HL-60/S4 (cell line): ENCODE data around the gene GPC5.

Experiments used
- in situ Hi-C: fragments of 300-500 bp; cut with MboI; formaldehyde crosslinking; loops from 2 replicates; pipeline ENCODE4 v1.14.3; 2022; ENCODE audit warnings: low sequenced_read_pairs

Gene GPC5

DNA sequence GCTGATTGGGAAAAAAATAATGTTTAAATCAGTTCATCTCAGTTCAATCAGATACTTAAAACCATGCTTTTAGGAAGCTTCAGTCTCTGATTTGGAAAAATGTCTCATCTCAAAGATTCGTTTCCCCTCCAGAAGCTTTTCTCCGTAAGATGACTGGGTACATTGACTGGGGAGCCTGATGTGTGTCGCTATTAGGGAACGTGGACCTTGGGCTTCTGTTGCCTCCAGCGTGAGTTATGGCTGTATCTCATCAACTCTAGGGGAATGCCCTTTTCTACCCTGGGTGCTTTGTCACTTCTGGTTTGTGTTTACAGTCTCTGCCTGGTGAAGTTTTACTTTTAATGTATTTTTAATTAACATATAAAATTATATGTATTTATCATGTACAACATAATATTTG, 1192.7 kb downstream of the GPC5 start:
- in situ Hi-C loops, result no loop called here

DNA sequence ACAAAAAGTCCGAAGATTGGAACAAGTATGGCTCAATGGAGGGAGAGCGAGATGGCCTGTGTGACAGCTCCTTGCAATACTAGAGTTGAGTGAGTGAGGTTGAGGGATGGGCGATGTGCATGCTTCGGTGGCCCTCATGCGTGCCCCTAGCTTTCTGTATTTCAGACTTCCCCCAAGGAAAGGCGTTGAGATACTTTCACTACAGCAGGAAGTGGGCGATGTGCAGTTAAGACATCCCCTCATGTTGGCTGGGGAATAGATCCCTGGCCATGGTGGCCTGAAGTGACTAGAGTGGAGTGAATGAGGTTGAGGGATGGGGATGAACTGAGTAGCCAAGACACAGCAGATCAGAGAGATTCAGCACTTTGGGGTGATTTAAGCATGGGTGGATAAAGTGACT, 1194.3 kb downstream of the GPC5 start:
- in situ Hi-C loops, result no loop called here

DNA sequence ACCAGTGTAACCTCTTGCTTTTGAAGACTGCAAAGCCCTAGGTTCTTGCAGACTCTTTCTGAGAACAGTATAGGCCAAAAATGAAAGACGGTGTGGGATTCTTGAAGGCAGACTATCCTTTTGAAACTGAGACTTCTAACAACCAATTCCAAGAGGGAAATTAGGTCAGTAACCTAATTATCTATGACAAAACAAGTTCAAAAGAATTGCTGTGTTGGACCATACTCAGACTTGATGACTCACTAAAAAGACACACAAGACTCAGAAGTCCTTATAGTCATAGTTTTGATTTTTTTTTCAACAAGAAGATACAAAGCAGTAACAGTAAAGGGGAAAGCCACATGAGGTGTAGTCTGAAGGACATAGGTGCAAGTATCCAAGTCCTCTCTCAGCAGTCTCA, 1204.1 kb downstream of the GPC5 start:
- in situ Hi-C loops, result no loop called here

DNA sequence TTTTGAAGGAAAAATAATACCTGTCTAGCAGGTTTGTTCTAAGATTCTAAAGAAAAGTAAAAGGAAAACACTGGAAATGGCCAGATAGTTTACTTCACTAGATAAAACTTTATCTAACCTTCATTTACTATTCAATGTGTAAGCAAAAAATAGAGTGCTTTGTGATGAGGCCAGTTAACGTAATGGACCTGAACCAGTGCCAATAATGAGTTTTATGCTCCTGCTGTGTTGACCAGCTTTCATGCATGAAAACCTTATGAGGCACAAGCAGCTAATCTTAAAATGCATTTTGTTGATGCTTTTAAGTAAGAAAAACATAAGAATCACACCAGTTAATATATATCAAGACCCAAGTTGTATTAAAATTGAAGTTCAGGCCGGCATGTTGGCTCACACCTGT, 1211.0 kb downstream of the GPC5 start:
- in situ Hi-C loops, result no loop called here

DNA sequence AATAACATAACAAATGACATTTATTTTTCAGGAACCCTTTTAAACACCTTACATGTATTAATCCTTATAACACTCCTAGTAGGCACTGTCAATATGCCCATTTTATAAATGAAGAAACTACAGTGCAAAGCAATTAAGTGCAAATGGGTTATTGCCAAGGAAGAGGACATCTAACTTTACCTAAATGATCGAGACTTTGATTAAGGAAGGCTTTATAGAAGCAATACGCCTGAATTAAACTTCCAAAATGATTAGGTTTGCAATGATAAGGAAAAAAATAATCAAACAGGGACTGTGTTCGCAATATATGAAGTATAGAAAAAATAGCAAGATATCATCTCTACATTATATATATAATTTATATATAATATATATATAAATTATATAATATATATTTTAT, 1214.5 kb downstream of the GPC5 start:
- in situ Hi-C loops, result no loop called here

DNA sequence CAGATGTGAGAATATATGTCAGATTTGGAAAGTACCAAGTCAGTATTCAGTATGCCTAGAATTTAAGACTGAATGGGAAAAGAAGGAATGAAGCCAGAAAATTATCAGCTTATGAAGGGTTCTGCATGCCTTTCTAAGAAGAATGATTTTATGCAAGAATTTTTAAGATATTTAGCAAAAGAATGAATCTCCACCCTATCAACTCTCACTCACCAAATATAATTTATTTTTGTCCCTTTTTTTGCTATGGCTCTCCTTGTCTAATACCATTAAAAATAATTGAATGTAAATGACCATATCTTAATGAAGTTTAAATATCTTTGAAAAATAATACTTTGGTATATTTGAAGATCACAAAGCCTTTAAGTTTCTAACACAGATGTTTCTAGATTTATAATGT, 1215.5 kb downstream of the GPC5 start:
- in situ Hi-C loops, result no loop called here

DNA sequence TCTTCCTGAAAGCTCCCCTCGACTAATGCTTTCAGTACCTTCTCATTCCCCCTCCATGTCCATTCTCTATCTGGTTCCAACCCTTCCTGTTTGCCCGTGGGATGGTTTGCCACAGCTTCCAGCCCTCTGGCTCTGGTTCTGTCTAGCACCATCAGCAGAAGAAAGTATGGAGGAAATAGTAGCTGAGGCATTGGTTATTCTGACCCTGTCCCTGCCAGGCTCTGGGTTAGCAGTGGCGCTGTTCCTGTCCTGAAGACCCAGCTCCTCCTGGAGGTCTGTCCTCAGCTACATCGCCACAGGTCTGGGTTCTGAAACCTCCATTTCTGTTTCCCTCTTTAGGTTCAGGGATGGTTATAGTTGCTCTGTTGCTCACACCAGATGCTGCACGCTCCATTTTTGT, 1223.6 kb downstream of the GPC5 start:
- in situ Hi-C loops, result no loop called here

DNA sequence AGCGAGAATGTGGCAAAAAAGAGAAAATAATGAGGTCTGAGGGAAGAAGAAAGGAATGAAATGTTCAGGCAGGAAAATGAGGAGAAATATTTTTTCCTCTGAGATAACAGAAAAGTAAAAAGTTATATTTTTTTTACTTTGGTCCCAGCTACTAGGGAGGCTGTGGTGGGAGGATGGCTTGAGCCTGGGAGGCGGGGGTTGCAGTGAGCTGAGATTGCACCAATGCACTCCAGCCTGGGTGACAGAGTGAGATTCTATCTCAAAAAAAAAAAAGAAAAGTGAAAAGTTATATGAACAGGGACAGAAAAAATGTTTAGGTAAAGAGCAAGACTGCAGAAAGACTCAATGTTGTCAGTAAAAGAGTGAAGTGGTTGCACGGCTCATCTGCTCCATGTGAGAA, 1224.5 kb downstream of the GPC5 start:
- in situ Hi-C loops, result no loop called here

DNA sequence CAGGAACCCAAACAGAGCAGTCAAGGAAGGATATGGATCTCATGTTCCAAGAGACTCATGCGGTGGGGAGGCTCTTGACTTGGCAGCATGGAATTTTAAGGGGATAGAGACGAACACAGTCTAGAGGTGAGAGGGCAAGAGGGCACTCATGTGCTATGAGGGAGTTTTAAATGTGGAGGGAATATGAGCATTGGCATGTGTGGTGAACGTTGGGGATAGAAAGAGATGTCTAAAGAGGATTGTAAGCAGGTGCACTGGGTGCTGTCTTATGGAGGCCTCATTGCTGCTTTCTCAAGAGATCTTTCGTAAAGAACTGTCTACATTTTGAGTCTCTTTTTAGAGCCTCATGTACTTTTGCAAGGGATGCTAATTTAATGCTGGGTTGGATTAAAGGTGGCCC, 1227.9 kb downstream of the GPC5 start:
- in situ Hi-C loops, result no loop called here

DNA sequence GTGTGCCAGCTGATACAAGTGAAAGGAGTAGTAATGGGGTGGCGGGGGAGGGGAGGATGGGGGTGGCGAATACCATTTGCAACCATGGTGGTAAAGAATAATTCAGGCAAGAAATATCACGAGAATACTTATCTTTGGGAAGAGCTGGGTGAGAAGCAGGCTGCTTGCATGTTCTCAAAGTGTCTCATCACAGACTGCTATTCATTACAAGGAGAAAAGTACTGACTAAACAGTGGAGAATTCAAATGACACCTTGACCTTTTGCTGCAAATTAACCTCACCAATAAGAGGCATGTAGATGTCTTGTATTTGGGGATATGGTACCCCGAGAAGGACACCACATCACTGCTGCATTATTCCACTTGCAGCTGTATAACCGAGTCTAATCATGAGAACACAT, 1242.5 kb downstream of the GPC5 start:
- in situ Hi-C loops, result no loop called here

DNA sequence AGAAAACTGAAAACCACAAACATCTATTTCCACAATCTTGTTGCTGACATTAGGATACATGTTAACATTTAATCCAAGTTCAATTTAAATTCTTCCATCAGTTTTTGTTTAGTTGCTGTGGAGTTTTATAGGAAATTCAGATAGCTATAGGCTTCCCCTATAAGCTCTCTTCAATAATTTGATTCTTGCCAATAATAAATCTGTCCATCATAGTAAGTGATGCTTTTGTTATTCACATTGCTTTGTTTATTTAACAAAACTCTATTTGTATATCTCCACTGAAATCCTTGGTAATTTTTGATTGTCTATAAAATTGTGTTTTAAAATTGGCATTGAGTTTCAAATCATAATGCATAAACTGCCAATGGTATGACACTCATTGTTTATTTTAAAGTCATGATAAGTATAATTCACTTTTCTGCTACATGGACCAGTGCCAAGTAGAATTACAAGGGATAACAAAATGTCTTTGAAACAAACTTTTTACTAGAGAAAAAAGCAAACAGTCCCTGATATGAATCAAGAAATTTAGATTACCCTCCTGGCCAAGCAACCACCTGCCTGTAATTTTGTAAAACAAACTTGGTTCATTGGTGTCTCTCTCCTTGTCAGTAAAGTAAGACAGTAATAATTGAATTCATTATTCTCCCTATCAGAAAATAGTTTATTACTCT, 1250.9 kb downstream of the GPC5 start:
- in situ Hi-C loops, result no loop called here

DNA sequence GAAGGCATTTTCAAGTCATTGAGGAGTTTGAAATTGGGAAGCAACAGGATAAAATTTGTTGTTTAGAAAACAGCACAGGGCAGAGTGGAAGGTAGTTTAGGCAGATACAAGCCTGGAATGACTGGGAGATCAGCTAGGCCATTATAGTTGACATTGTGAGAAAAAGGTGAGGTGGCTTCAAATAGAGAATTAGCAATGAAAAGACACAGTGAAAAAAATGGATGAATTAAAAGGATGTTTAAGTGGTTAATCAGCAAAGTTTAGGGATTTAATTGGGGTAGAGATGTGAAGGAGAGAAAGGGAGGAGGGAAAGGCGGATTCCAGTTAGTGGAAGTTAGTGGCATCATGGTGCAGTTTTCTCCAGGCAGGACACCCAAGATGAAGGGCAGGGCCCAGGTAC, 1257.7 kb downstream of the GPC5 start:
- in situ Hi-C loops, result no loop called here

DNA sequence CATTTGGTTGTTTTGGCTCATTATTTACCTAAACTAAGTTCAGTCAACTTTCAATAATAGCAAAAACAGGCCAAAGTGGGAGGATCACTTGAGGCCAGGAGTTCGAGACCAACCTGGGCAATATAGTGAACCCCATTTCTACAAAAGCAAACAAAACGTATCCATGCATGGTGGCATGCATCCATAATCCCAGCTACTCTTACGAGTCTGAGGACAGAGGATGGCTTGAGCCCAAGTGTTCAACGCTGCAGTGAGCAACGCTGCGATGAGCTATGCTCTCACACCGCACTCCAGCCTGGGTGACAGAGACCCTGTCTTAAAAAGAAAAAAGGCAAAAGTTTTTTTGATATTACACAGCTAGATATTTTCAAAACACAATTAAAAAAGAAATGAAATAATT, 1258.2 kb downstream of the GPC5 start:
- in situ Hi-C loops, result no loop called here

DNA sequence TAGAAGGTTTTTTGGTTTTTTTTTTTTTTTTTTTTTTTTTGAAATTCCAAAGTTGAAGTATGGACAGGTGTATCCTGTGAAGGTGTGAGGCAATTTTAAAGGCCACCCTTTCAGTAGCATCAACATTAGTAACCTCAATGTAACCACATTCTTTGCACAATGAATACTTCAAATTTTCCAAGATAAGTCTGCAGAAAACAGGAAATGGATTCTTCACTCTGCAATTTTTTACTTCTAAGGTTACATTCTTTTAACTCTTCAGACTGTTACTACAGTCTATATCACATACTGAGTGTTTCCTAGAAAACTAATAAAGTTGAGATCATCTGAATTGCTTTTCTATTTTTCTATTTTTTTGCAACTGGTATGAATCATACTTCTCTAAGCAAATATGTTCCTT, 1259.1 kb downstream of the GPC5 start:
- in situ Hi-C loops, result no loop called here

DNA sequence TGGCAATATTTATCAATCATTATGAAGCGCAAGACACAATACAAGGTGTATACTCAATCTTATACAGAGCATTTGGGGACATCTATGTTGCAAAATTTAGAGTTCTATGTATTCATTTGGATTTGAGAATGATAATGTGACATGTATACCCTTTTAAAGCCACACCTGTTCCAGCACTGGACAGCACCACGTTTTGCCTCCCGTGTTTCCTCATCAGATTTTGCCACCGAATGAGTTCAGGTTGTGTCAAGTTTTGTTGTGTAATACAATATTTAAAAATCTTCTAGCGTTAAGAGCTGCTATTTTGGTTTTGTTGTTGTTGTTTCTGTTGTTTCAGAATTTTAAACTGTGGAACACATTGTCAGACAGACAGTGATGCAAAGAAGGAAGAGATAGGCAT, 1259.9 kb downstream of the GPC5 start:
- in situ Hi-C loops, result no loop called here

DNA sequence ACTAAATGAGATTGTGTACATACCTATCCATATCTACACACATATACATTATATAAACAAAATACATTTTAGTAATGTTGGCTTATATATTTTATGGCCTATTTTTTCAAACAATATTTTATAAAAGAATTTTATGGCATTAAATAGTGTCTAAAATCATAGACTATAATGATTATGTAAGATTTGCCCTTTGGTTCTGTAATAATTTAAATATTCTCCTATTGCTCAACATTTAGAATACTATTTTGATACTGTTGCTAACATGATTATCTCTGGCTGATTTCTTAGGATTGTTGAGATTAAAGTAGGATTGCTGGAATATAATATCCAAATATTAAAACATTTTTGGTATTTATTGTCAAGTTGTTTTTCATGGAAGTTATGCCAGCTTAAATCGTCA, 1263.0 kb downstream of the GPC5 start:
- in situ Hi-C loops, result no loop called here

DNA sequence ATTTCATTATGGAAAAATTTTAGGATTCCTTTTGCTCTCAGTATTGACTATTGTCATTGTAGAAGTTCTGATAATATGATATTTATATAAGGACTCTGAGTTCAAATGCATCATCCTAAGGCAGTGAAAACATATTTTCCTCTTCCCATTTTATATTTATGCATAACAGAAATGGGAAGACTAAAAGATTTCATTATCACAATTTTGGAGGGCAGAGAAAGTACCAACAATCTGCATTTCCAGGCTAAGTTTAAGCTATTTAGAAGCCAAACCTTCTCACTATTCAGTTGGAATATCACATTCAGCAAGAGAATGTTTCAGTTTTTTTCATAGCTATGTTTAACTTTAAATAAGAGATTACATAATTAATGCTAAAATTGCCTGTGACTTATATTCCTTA, 1269.7 kb downstream of the GPC5 start:
- in situ Hi-C loops, result no loop called here

DNA sequence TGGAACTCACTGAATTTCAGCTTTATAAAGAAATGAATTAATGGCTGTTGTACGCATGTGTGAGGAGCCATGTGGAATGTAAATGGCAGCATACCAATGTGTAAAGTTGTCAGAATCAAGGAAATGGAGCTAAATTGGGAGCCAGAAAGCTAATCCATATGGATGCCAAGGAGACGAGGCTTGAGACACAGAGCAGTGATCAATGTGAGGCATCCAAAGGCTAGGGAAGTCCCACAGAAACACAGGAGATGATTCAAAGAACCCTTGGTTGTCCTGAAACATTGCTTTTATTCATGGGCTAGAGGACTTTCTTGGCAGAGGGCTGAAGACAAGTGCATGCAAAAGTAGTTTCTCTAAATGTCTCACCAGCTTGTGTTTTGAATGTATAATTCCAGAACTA, 1271.7 kb downstream of the GPC5 start:
- in situ Hi-C loops, result no loop called here

DNA sequence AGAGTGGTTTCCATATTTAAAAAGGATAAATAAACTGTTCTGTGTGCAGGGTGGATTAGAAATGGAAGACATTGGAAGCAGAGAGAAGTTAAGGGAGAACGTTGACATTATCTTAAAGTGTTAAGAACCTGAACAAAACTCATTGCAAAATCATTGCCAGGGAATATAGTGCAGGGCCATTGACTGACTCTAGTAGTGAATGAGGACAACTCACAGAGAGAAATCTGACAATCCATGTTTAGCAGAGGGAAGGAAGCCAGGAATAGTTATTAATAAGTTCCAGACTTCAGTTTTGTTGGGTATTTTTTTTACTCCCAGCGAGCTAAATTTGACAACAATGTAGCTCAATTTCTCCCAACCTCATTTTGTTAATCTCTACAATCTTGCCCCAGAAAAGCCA, 1273.4 kb downstream of the GPC5 start:
- in situ Hi-C loops, result no loop called here

DNA sequence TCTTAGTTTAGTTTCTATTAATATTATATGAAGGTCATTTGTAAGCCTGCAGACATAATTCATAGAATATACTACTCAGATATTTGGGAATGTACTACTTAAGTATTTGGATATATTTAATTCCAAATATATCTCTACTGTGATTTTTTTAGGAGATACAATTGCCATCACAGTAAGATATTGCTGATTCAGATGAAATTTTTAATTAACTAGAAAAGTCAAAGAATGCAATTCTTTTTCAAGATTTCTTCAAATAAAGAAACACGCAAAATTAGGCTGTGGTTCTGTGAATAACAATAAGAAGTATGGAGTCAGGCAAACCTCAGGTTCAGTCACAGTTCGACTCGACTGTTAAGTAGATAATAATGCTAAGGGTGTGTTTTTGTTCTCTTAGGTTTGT, 1277.8 kb downstream of the GPC5 start:
- in situ Hi-C loops, result no loop called here

DNA sequence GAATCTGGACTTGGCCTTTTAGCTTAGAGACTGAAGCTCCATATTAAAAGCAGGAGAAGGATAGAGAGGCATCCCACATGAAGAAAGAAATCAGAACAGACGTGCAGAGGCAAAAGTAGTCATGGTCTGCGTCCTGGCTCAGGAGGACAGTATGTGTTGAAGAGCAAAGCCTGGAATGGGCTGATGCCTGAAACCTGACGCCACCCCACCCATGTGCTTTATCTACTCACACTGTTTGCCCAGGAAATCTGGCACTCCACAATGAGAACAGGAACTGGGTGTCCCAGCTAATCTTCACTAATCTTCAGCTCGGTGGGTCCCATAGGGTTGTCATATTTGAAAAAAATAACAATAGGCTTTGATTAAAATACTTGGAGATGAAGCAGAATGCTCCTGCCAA, 1279.2 kb downstream of the GPC5 start:
- in situ Hi-C loops, result no loop called here

DNA sequence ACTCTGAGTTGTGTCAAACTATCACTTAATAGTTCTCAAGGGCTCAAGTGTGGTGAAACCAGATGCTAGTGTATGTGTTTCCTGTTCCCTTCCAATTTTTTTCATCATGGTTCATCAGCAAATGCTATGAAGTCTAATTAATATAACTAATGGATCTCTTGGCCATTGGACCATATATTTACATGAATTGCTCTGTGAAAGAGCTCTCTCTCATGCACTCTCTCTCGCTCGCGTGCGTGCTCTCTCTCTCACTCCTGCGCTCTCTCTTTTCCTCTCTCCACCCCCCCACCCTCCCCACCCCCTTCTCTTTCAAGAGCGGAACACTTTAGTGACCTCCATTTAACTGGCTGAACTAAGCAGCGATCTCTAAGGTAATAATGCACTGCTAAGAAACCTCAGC, 1281.2 kb downstream of the GPC5 start:
- in situ Hi-C loops, result no loop called here

DNA sequence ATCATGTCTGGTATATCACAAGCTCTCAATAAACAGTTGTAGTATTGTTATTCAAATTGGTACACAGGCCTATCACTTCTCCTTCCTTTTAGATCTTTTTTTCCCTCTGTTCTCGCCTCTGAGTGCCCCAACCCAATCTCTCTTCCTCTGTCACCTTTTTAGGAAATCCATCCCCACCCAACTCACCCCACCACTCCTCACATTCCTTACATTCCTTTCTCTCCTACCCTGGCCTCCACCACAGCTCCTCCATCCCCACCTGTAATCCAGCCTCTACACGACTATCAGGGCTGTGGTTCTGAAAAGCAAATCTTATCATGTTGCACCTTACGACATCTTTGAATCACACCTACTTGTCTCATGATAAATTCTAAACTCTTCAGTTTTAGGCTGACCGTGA, 1282.8 kb downstream of the GPC5 start:
- in situ Hi-C loops, result no loop called here
